HL-60/S4 (cell line): ENCODE data around the gene SPIRE1.

Experiments
- in situ Hi-C: fragments of 300-500 bp; cut with MboI; formaldehyde crosslinking; loops from 2 replicates; pipeline ENCODE4 v1.14.3; 2022; ENCODE audit warnings: low sequenced_read_pairs

SPIRE1 gene

DNA sequence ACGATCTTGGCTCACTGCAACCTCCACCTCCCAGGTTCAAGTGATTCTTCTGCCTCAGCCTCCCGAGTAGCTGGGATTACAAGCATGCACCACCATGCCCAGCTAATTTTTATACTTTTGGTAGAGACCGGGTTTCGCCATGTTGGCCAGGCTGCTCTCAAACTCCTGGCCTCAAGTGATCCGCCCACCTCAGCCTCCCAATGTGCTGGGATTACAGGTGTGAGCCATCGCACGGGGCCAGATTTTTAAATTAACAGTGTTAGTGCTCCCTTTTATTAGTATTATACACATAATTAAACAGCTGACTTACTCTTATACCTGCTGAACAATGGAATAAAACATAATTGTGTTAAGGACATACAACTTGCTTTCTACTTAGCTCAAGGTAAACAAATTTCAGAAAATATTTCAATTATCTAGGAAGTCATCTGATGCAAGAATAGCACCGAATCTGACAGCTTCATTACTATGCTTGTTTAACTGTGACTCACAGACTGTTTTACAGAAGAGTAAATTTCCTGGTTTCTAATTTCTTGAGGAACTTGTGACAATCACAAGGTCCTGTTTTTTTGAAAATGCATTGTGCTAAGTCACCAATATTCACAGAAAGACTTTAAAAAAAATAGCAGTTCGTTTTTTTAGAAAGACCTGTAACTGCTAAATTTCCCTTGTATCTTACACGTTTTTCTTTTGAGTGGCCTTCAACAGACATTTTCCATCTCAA, 51.2 kb downstream of the SPIRE1 start:
- in situ Hi-C loops, result no loop called here

DNA sequence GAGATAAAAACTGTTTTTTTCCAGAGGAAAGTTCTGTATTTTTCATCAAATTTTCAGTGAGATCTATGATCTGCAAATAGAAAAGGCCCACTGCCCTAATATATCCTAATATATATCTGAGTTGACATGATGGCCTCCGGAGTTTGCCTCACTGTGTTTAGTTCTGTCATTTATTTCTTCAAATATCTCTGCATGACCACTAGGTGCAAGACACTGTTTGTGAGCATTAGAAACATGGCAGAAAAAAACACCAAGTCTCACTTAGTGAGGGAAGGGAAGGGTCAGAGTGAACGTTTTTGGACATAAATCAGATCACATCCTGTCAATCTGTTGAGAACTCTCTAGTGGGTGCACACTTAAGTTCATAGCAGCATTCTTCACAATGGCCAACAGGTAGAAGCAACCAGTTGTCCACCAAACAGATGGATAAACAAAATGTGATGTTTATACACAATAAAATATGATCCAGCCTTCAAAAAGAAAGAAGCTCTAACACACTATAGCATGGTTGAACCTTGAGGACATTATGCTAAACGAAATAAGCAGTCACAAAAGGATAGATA, 53.4 kb downstream of the SPIRE1 start:
- in situ Hi-C loops, result no loop called here

DNA sequence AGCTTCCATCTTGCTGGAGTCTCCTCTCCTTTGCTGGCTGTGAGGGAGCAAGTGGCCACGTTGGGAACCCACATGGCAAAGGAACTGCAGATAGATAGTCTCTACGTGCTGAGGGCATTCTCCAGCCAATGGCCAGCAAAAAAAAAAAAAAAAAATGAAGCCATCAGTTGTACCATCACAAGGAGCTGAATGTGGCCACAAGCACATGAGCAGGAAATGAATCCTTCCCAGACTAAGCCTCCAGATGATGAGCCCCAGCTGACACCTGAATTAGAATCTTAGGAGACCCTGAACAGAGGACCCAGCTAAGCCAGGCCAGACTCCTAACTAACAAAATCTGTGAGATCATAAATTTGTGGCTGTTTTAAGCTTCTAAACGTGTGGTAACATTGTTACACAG, 57.9 kb downstream of the SPIRE1 start:
- in situ Hi-C loops, result no loop called here

DNA sequence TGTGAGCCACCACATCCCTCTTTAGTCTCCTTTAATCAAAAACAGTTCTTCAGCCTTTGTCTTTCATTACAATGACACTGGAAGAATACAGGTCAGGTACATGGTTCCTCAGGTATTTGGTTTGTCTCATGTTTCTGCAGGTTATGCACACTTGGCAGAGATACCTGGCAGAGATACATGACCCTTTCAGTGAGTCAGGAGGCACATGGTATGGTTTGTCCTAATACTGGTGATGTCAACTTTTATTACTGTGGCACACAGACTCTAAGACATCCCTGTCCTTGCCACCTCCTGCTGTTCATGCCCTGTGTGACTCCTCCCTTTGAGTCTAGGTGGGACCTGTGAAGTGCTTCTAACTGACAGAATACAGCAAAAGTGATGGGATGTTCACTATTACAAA, 58.4 kb downstream of the SPIRE1 start:
- in situ Hi-C loops, result no loop called here

DNA sequence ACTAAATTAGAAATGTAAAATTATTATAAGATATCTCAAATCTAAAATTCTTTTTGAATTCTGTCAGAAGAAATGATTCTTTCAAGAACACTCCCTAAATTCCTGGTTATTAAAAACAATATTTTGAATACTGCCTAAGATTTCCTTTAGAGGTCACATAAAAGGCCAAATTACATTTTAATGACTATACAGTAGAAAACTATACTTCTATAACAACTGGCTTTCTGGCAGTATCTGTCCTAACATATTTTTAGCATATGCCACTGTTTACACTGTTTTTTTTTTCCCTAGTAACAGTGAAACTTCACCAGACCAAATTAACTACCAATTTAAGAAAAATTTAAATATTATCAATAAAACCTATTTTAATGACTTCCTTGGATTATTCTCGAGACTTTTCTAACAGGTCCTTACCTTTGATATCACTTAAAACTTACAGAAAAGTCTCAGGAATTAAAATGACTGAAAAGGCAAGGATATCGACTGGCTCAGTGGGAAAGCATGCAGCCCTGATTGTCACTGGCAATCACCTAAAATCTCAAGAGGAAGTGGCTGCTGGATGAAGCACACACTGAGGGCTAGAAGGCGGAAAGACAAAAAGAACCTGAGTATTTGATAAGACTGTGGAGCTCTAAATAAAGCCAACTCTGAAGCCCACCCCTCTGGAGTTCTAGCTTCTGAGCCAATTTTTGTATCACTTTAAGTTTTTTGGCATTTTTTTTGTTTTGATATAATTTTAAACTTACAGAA, 59.6 kb downstream of the SPIRE1 start:
- in situ Hi-C loops, result no loop called here

DNA sequence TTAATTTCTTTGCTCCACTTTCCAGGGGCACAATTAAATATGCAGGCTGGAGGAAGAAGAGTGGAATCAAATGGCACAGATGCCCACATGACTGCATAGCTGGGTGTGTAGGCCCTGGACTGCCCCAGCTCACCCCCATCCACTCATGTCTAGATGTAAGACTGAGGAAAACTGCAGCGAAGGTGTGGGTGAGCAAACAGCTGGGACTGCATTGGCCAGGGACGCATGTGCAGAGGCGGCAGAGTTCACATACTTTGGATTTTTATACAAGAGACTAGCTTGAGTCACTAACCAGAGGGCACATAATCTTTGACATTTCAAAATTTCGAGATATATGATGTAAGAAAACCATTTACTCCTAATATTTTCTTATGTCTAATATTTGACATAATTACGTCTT, 60.1 kb downstream of the SPIRE1 start:
- in situ Hi-C loops, result no loop called here

DNA sequence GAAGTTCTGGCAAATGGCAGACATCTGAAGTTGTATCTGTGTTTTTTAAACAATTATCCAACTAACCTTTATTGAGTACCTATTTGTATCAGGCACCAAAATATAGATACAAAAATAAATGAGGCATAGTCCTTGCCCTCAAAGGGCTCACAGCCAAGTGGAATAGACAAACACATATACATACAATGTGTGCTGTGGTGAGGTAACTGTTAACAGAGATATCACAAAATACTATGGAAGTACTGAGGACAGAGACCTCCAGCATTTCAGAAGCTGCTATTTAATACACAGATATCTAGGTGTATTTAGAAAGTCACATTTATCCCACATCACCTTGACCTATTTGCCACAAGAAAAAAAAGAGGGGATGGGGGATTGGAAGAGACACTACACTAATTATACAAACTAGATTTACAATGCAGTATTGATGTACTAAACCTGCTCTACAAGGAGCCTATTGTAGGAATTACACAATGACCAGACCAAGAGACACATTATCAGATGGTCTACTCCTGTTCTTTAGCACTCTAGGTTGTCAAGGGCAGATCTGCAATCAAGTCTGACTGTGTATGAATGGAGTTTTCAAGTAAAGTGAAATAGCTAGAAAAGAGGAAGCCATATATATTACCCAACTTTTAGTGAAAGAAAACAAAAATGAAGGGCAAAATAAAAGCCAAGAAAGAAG, 62.2 kb downstream of the SPIRE1 start:
- in situ Hi-C loops, result no loop called here

DNA sequence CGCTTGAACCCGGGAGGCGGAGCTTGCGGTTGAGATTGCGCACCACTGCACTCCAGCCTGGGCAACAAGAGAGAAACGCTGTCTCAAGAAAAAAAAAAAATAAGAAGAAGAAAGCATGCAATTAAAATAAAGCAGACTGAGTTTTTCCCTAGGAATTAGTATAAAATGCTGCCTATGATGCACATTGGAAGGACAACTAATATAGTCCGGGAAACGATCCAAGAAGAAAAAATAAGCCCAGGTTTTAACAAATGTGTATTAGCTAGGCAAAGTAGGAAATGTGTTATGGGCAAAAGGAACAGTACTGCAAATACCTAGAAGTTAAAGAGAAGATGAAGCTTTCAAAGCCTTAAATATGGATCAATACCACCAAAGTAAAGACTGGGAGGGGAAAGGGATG, 64.0 kb downstream of the SPIRE1 start:
- in situ Hi-C loops, result no loop called here

DNA sequence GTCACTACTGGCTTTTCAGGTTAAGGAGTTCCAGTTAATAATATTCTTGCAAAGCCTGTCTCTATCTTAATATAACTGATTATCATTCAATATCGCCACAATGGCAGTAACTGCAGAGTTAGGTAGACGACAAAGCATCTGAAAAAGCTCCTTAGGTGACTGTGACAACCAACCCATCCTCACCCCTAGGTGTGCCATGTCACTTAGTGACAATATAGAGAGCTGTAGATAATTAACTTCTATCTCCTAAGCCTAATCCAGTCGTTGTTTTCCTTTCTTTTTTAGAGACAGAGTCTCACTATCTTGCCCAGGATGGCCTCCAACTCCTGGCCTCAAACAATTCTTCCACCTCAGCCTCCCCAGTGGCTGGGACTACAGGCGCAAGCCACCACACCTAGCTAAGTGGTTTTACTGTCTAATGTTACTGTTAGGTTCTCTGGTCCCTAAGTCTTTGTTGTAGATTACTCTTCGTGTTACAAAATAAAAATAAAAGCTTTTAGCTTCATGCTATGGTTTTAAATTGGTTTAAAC, 65.2 kb downstream of the SPIRE1 start:
- in situ Hi-C loops, result no loop called here

DNA sequence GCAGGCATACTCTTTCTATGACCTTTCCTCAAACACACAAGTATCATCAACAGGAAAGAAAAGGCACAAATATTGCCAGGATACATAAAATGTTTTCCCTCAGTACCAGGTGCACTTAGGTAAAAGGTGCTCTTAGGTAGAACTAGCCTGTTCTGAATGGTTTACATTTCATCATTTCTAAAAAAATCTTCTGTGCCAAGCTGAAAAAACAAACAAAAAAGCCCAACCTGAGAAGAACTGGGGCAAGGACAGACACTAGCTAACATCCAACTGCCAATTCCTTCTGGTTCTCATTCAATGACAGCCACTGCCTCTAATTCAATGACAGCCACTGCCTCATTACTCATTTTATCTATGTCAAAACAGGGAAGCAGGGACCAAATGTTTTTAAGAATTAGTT, 68.5 kb downstream of the SPIRE1 start:
- in situ Hi-C loops, result no loop called here

DNA sequence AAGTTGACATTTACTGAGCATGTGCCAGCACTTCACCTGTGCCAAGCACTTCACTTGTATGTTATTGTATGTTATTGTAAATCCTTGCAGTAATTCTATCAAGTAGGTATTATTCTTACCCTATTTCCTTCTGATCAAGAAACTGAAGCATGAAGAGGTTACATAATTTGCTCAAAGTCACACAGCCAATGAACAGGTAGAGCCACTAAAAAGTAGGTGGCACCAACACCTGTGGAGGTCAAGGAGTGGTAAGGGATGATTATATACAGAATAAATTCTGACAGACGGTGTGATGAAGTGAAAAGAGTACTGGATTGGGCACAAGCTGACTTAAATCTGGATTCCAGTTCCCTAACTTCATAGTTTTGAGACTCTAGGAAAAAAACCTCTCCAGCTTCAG, 71.0 kb downstream of the SPIRE1 start:
- in situ Hi-C loops, result no loop called here

DNA sequence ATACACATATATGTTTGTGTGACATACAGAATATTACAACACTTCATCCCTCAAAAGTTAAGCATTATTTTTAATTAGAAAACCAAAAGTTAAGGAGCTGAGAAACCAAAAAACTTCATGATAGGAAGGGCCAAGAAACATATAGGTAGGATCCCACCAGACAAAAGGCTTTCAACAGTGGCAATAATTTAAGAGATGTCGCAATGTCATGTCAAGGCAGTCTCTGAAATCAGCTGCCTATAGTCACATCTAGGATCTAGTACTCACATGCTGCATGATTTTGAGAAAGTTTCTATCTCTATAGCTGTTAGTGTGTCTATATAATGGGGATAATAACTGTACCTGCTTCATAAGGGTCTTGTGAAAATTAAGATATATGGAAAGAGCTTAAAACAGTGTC, 72.7 kb downstream of the SPIRE1 start:
- in situ Hi-C loops, result no loop called here

DNA sequence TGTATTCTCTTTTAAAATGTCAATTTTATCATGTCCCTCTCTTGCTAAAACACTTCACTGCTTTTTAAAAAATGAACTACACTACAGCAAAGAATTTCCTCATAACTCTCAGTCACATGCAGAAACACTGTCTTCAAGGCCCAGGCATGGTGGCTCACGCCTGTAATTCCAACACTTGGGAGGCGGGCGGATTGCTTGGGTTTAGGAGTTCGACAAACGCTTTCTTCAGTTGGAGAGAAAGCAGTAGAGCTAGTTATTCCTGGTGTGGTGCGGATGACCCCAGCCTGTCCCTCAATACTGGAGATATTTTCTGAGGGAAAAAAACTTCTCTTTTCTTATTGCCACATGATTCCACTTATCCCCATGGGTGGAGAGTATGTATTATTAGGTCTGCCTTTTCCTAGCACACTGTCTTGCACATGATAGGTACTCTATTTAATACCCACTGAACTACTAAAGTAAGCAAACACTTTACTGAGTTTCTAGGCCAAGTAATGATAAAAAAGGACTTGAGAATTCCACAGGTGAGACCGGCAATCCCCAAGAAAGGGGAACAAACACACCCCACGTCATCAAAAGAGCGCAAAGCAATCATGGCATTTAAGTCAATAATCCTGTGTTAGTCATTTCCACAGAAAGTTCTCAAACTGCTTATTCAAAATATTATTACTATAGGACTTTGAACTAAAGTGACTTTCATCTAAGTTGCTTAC, 77.1 kb downstream of the SPIRE1 start:
- in situ Hi-C loops, result no loop called here

DNA sequence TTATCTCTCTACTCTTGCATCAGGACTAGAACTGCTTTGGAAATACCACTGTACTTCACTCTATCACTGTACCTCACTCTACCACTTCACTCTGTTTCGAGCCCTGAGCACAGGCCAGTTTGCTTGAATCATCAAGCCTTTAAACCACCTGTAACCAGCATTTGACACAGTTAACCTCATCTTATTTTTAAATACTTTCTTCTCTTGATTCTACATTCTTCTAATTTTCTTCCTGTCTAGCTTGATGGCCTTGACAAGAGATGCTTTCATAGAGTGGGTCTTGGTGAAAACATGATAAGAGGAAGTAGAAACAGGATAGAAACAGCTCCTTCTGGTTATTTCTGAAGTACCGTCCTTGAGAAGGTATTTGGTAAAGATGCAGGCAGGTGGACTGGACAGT, 78.1 kb downstream of the SPIRE1 start:
- in situ Hi-C loops, result no loop called here

DNA sequence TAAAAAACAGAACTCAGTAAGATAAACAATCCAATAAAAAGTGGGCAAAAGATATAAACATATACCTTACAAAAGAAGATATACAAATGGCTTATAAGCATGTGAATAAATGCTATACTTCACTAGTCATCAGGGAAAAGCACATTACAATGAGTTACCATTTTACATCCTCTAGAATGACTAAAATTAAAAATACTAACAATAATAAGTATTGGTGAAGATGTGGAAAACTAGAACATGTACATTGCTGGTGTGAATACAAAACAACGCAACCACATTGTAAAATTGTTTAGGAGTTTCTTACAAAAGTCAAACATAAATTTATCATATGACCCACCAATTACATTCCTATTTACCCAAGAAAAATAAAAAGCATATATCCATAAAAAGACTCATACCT, 80.1 kb downstream of the SPIRE1 start:
- in situ Hi-C loops, result no loop called here

DNA sequence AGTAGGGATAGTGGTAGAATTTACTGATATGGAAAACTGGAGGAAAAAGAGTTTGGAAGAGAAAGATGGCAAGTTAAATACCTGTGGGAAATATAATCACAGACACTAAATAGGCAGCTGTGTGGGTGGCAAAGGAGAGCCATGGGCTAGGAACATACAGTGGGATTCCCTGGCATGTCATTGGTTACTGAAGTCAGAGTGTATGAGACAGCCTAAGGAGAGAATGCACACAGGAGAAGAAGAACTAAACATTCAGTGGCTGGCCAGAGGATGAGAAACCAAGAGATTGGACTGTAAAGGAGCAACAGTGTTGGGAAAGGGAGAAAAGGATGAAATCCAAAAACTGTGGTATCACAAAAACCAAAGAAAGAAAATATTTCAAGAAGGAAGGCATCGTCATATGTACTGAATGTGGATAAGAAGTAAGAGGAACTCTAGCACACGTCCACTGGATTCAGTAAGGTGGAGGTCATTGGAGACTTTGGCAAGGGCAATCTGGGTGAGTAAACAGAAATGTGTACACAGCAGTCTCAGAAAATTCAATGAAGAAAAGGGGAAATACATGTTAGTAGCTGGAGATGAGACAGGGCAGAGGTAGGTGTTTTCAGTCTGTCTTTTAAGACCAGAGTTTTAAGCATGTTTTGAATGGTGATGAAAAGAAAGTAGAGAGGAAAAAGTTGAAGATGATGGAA, 83.3 kb downstream of the SPIRE1 start:
- in situ Hi-C loops, result loop anchor here (25.0 kb wide), 1 partner anchor 88 kb away; the partner anchor contains the start of gene SPIRE1

DNA sequence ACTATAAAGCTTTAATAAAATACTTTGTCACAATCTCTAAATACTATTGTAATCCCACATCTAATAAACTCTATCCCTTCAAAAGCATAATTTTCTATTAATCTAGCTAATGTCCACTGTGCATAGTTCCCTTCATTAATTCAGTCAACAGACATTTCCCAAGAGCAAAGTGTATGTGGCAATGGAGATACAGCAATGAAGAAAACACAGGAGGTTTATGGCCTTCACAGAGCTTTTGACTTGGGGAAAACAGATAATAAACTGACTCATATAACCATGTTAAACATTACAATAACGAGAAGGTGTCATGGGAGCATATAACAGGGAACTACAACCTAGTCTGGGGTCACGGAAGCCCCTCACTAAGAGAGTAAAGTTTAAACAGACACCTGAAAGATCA, 86.3 kb downstream of the SPIRE1 start:
- in situ Hi-C loops, result loop anchor here (25.0 kb wide), 1 partner anchor 91 kb away; the partner anchor contains the start of gene SPIRE1

DNA sequence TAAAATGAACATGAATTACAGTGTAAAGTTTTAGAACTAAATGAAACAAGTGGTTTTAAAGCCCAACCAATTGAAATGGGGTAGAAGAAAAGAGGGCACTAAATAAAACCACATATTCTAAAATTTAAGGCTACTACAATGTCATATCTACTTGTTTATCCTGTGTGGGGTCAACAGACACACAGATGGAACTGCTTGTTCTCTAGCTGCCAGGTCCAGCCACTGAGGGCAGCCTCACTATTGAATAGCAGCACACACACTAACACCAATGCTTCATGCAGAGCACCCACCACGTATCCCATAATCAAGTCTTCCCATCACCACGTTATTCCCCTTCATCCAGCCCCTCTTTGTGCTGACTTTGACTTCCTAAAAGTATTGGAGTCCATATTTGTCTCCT, 88.1 kb downstream of the SPIRE1 start:
- in situ Hi-C loops, result loop anchor here (25.0 kb wide), 1 partner anchor 93 kb away; the partner anchor contains the start of gene SPIRE1

DNA sequence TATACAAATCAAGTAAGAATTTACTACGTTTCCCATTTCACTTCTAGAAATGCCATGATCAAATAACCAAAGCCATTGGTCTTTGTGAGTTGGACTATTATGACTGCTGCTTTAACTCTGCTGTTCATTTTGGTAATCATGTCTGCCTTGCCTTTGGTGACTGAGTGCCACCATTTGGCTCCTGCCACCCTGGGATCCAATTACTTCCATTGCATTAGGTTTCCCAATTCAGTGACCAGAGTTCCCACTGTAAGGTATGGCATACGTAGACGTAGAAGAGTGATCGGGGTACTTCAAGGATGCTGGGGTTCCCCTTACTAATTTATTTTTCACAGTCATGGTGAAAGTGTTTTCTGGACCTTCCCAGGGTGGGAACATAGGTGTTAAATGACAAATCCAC, 90.1 kb downstream of the SPIRE1 start:
- in situ Hi-C loops, result loop anchor here (25.0 kb wide), 1 partner anchor 94 kb away; the partner anchor contains the start of gene SPIRE1

DNA sequence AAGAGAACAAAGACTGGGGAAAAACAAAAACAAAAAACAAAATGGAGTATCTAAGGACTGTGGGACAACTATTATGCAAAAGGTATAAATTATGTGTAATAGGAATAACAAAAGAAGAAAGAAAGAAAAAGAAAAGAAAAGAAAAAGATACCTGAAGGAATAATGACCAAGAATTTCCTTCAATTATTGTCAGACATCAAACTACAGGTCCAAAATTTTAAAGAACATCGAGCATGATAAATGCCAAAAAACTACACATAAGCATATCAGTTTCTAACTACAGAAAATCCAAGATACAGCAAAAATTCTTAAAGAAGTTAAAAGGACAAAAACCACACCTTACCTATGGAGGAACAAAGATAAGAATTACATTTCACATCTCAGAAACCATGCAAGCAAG, 93.0 kb downstream of the SPIRE1 start:
- in situ Hi-C loops, result loop anchor here (25.0 kb wide), 1 partner anchor 97 kb away; the partner anchor contains the start of gene SPIRE1
